Measurements from ENCODE around the gene SYT7.

The SYT7 gene

GRCh38 chr11:61549177-61549576, 31.7 kb downstream of the SYT7 start:
- H3K9ac ChIP-seq (ENCODE audit: low read length): no peak overlapping the region
- DNase-seq: no peak
- H3K9me3 ChIP-seq (replicated peaks; ENCODE audit: insufficient read depth, low read length): no peaks in the 10 kb centered on the region
- H3K36me3 ChIP-seq (replicated peaks; ENCODE audit: insufficient read depth, low read length): no peaks in the 10 kb centered on the region
- H3K4me3 ChIP-seq (ENCODE audit: low read length): no peak overlapping the region
- H3K9me2 ChIP-seq (replicated peaks; ENCODE audit: insufficient read depth, low read length): no peaks in the 10 kb centered on the region
- no peaks in the 10 kb centered on the region for H3F3A ChIP-seq (ENCODE audit: insufficient read depth, low read length)
- H3K27me3 ChIP-seq (replicated peaks; ENCODE audit: insufficient read depth, low read length): peaks cover 96% of the 10 kb centered on the region
- TF ChIP-seq CTCF (IDR thresholded peaks at IDR 0.05; ENCODE audit: low read length) (no peak), EZH2 (optimal IDR thresholded peaks at IDR 0.05; ENCODE audit: low read depth, low read length) (no peak), EZH2phosphoT487 (IDR thresholded peaks at IDR 0.05; ENCODE audit: low read length) (no peak)
- H3K4me1 ChIP-seq (ENCODE audit: low read length): no peaks in the 10 kb centered on the region
- no peak overlapping the region for H3K4me2 ChIP-seq (ENCODE audit: low read depth, low read length)
- H4K20me1 ChIP-seq (ENCODE audit: insufficient read depth, low read length): no peaks in the 10 kb centered on the region
- no peak overlapping the region for H3K27ac ChIP-seq (ENCODE audit: low read length)
- no peak overlapping the region for H2AFZ ChIP-seq (ENCODE audit: low read length)
- H3K79me2 ChIP-seq (ENCODE audit: low read length): no peaks in the 10 kb centered on the region

GRCh38 chr11:61547246-61547645, 33.6 kb downstream of the SYT7 start:
- no peak for DNase-seq
- Histone ChIP-seq H3K9me3 (replicated peaks; ENCODE audit: insufficient read depth, low read length) (no peaks in the 10 kb centered on the region), H3K79me2 (ENCODE audit: low read length) (no peaks in the 10 kb centered on the region), H4K20me1 (ENCODE audit: insufficient read depth, low read length) (no peaks in the 10 kb centered on the region), H3K9ac (ENCODE audit: low read length) (no peak overlapping the region), H3K27me3 (replicated peaks; ENCODE audit: insufficient read depth, low read length) (peaks cover 96% of the 10 kb centered on the region), H3F3A (ENCODE audit: insufficient read depth, low read length) (no peaks in the 10 kb centered on the region), H3K4me3 (ENCODE audit: low read length) (no peak overlapping the region), H3K9me2 (replicated peaks; ENCODE audit: insufficient read depth, low read length) (no peaks in the 10 kb centered on the region), H3K4me1 (ENCODE audit: low read length) (no peaks in the 10 kb centered on the region), H3K4me2 (ENCODE audit: low read depth, low read length) (no peak overlapping the region), H3K27ac (ENCODE audit: low read length) (no peak overlapping the region), H3K36me3 (replicated peaks; ENCODE audit: insufficient read depth, low read length) (no peaks in the 10 kb centered on the region), H2AFZ (ENCODE audit: low read length) (no peak overlapping the region)
- TF ChIP-seq CTCF (IDR thresholded peaks at IDR 0.05; ENCODE audit: low read length) (no peak), EZH2phosphoT487 (IDR thresholded peaks at IDR 0.05; ENCODE audit: low read length) (no peak), EZH2 (optimal IDR thresholded peaks at IDR 0.05; ENCODE audit: low read depth, low read length) (no peak)

- no peaks in the 10 kb centered on the region for H3F3A ChIP-seq (ENCODE audit: insufficient read depth, low read length)
- H3K9ac ChIP-seq (ENCODE audit: low read length): no peak overlapping the region
- H4K20me1 ChIP-seq (ENCODE audit: insufficient read depth, low read length): no peaks in the 10 kb centered on the region
- H3K4me1 ChIP-seq (ENCODE audit: low read length): no peaks in the 10 kb centered on the region
- H3K4me3 ChIP-seq (ENCODE audit: low read length): no peak overlapping the region
- H3K9me3 ChIP-seq (replicated peaks; ENCODE audit: insufficient read depth, low read length): no peaks in the 10 kb centered on the region
- H3K27me3 ChIP-seq (replicated peaks; ENCODE audit: insufficient read depth, low read length): peaks cover 96% of the 10 kb centered on the region
- H3K9me2 ChIP-seq (replicated peaks; ENCODE audit: insufficient read depth, low read length): no peaks in the 10 kb centered on the region
- H3K4me2 ChIP-seq (ENCODE audit: low read depth, low read length): no peak overlapping the region
- H3K27ac ChIP-seq (ENCODE audit: low read length): no peak overlapping the region
- H3K36me3 ChIP-seq (replicated peaks; ENCODE audit: insufficient read depth, low read length): no peaks in the 10 kb centered on the region
- no peak overlapping the region for H2AFZ ChIP-seq (ENCODE audit: low read length)
- DNase-seq: no peak
- TF ChIP-seq CTCF (IDR thresholded peaks at IDR 0.05; ENCODE audit: low read length): no peak
- TF ChIP-seq EZH2 (optimal IDR thresholded peaks at IDR 0.05; ENCODE audit: low read depth, low read length): no peak
- TF ChIP-seq EZH2phosphoT487 (IDR thresholded peaks at IDR 0.05; ENCODE audit: low read length): no peak
- no peaks in the 10 kb centered on the region for H3K79me2 ChIP-seq (ENCODE audit: low read length)
Measured at GRCh38 chr11:61546663-61547062, 34.2 kb downstream of the SYT7 start.

All from MM.1S (cell line).